Neural progenitor cell (in vitro differentiated cells): ENCODE measurements around the gene DSPP.

Experiments
- CTCF ChIP-seq: fragments of 200-600 bp; sonication (generic); IDR thresholded peaks from 2 replicates; pipeline ENCODE4 v1.5.1; 2017; ENCODE audit warnings: antibody characterized with exemption, mild to moderate bottlenecking
- EZH2 ChIP-seq: fragments of 200-600 bp; sonication (generic); IDR thresholded peaks from 2 replicates; pipeline ENCODE4 v1.6.1; 2017; ENCODE audit warnings: antibody characterized with exemption, mild to moderate bottlenecking, moderate library complexity

DNA sequence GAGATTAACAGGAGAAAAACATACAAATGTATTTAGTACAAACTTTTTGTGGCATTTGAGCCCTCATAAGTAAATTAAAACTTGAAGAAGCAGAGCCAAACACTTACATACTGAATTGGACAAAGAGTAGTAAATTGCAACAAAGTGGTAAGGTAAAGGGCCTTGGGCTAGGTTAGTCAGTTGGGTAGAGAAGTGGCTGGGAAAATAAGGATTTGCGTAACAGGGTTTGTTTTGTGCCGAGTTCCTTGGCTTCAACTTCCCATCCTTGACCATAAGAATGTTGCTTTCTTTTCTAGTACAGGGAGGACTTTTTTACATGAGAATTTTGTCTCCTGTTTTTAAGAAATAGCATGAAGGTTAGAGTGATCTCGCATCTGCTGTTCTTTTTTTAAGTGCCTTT is 33.3 kb upstream of the DSPP start:
- TF ChIP-seq CTCF = no peak
- TF ChIP-seq EZH2 = no peak
